Gastrocnemius medialis (tissue), 4 donors: Measurements from ENCODE around the gene ANKMY1. TPM values are rescaled to one million over a fixed set of nuclear protein-coding genes. Genes with fewer than 3 reads are reported as not detected.

Experiments used
- ATAC-seq, 2 donors: fragments of 150-250 bp; one replicate each; pipeline ENCODE4 v1.9.1; 2016
- DNase-seq, 2 donors: peaks; one replicate each; pipeline ENCODE4 v3.0.0-alpha.2; 2019
- H3K27ac ChIP-seq, 4 donors: fragments of 200-600 bp; sonication (generic); 1 replicate in 1 of 4; 2 replicates in 3 of 4; pipeline ENCODE4 v1.5.1; 2016 to 2018; ENCODE audit warnings: mild to moderate bottlenecking in 2 of 4, moderate library complexity in 1 of 4
- H3K27me3 ChIP-seq, 3 donors: fragments of 200-600 bp; sonication (generic) in 2 of 3; 1 replicate in 1 of 3; 2 replicates in 2 of 3; pipeline versions ENCODE4 v1.5.1 to v1.6.0; 2016 to 2019; ENCODE audit warnings: mild to moderate bottlenecking in 1 of 3, moderate library complexity in 1 of 3
- H3K36me3 ChIP-seq, 2 donors: fragments of 200-600 bp; sonication (generic) in 1 of 2; one replicate each; pipeline ENCODE4 v1.5.1; 2017 to 2018
- H3K4me1 ChIP-seq, 2 donors: fragments of 200-600 bp; sonication (generic) in 1 of 2; one replicate each; pipeline ENCODE4 v1.5.1; 2016 to 2017; ENCODE audit warnings: mild to moderate bottlenecking in 2 of 2
- H3K4me3 ChIP-seq, 4 donors: fragments of 200-600 bp; sonication (generic) in 3 of 4; 1 replicate in 1 of 4; 2 replicates in 3 of 4; pipeline ENCODE4 v1.5.1; 2016 to 2019; ENCODE audit warnings: mild to moderate bottlenecking in 2 of 4
- H3K9me3 ChIP-seq, 3 donors: fragments of 200-600 bp; sonication (generic) in 2 of 3; 1 replicate in 1 of 3; 2 replicates in 2 of 3; pipeline ENCODE4 v1.5.1; 2016 to 2019
- CTCF ChIP-seq, 5 experiments: fragments of 450-650 bp in 3 of 5; fragments of 200-600 bp in 2 of 5; sonication (generic) in 2 of 5; IDR thresholded peaks in 4 of 5; conservative IDR thresholded peaks in 1 of 5; 1 replicate in 4 of 5; 2 replicates in 1 of 5; pipeline ENCODE4 v1.5.1; 2016 to 2019; ENCODE audit warnings: antibody characterized with exemption in 5 of 5, mild to moderate bottlenecking in 3 of 5, moderate library complexity in 3 of 5
- POLR2A ChIP-seq, 2 donors: fragments of 450-650 bp; IDR thresholded peaks; one replicate each; pipeline ENCODE4 v1.6.1; 2017; ENCODE audit warnings: antibody characterized with exemption in 2 of 2, mild to moderate bottlenecking in 2 of 2, moderate library complexity in 2 of 2
- in situ Hi-C, 4 donors: fragments of 200-750 bp; cut with MboI; loops; one replicate each; pipeline versions ENCODE4 v1.15.0 to v1.8.0; 2017; ENCODE audit warnings: low sequenced_read_pairs in 4 of 4
- intact Hi-C: fragments of 100-400 bp; cut with DNase I; formaldehyde crosslinking; loops from one replicate; pipeline ENCODE4 v1.15.1; 2023; ENCODE audit warnings: low total_unique reads
- total RNA-seq, 4 donors: library from RNA; depleted of rRNA; stranded (reverse); fragments of >200 nt; gene quantifications; one replicate each; pipeline versions ENCODE4 v1.1.0 to v1.2.3, GENCODE V29; 2016

Gene ANKMY1
- total RNA-seq, 4 donors from 2014 or later, result 3.3 to 9.0 (median 5.6) TPM

GRCh38 chr2:240566203-240567136 is 8.7 kb upstream of the ANKMY1 start:
- Histone ChIP-seq H3K27ac (peak overlapping the region; percentile 95 to 98 (median 96)), H3K9me3 (no peaks in the 10 kb centered on the region), H3K27me3 (no peaks in the 10 kb centered on the region), H3K4me1 (peaks cover 43 to 45% of the 10 kb centered on the region in 2 donors), H3K4me3 (peak overlapping the region; percentile 73 to 78 (median 76)), H3K36me3 (no peaks in the 10 kb centered on the region)
- in situ Hi-C loops, result no loop called here
- ATAC-seq (peak; percentile 46 to 51), DNase-seq (peak; percentile 81 to 87)
- intact Hi-C loops, result loop anchor here (1.0 to 5.0 kb wide), 2 partner anchors 20 to 334 kb away; partner anchors contain the start of gene CAPN10
- TF ChIP-seq POLR2A (IDR thresholded peaks at IDR 0.05) (peak; percentile 55 to 59), CTCF (IDR thresholded peaks at IDR 0.05 in 4 of 5, conservative IDR thresholded peaks at IDR 0.05 in 1 of 5) (peak; percentile 46 to 97 (median 84))

GRCh38 chr2:240565333-240566202 is 7.8 kb upstream of the ANKMY1 start:
- in situ Hi-C loops, result no loop called here
- no peak for TF ChIP-seq CTCF (IDR thresholded peaks at IDR 0.05 in 4 of 5, conservative IDR thresholded peaks at IDR 0.05 in 1 of 5)
- TF ChIP-seq POLR2A (IDR thresholded peaks at IDR 0.05), result no peak

GRCh38 chr2:240564561-240565332 is 7.0 kb upstream of the ANKMY1 start:
- Histone ChIP-seq H3K27ac (peak overlapping the region in 2 of 4 donors; percentile 59 to 67), H3K4me1 (peaks cover 40 to 44% of the 10 kb centered on the region in 2 donors), H3K4me3 (no peak overlapping the region), H3K9me3 (no peaks in the 10 kb centered on the region), H3K27me3 (no peaks in the 10 kb centered on the region), H3K36me3 (no peaks in the 10 kb centered on the region)
- TF ChIP-seq CTCF (IDR thresholded peaks at IDR 0.05 in 4 of 5, conservative IDR thresholded peaks at IDR 0.05 in 1 of 5), result no peak
- no peak for TF ChIP-seq POLR2A (IDR thresholded peaks at IDR 0.05)
- ATAC-seq (no peak), DNase-seq (peak in 1 of 2 donors; percentile 1)
- in situ Hi-C loops (no loop called here), intact Hi-C loops (loop anchor here (5.0 kb wide), 3 partner anchors 312 to 653 kb away; no protein-coding TSS in a partner anchor)

More at GRCh38 chr2:240565333-240566202, 7.8 kb upstream of the ANKMY1 start:
- H3K4me3 ChIP-seq, result peak overlapping the region in 3 of 4 donors; percentile 30 to 76 (median 39)
- peak overlapping the region; percentile 52 to 69 (median 63) for H3K27ac ChIP-seq
- no peaks in the 10 kb centered on the region for H3K9me3 ChIP-seq
- DNase-seq, result peak; percentile 26 to 60
- H3K36me3 ChIP-seq, result no peaks in the 10 kb centered on the region
- H3K27me3 ChIP-seq, result no peaks in the 10 kb centered on the region
- ATAC-seq, result no peak
- intact Hi-C loops, result loop anchor here (1.0 to 5.0 kb wide), 2 partner anchors 21 to 333 kb away; partner anchors contain the start of gene CAPN10
- H3K4me1 ChIP-seq, result peaks cover 46 to 48% of the 10 kb centered on the region in 2 donors
